Neutrophil (primary cell): ENCODE results near the gene EIF2S1.
A peak's percentile ranks its signal among the peaks of the same experiment; 100 is the strongest.
"Not testable (repeated sequence)": the region's sequence is repeated elsewhere in the genome, so short reads cannot be mapped to it uniquely, and the experiment has no call there.

ENCODE experiments used
- H3K27ac ChIP-seq: fragments of 200-600 bp; sonication (generic); 2 replicates; pipeline ENCODE4 v1.5.1; 2016; ENCODE audit warnings: mild to moderate bottlenecking, moderate library complexity
- H3K27me3 ChIP-seq: fragments of 200-600 bp; sonication (generic); 2 replicates; pipeline ENCODE4 v1.6.0; 2016; ENCODE audit warnings: mild to moderate bottlenecking
- H3K36me3 ChIP-seq: fragments of 200-600 bp; sonication (generic); 2 replicates; pipeline ENCODE4 v1.5.1; 2017
- H3K4me1 ChIP-seq, 2 experiments: fragments of 200-600 bp in 1 of 2; sonication (generic) in 1 of 2; 1 replicate in 1 of 2; 2 replicates in 1 of 2; pipeline versions ENCODE4 v1.5.1 to v1.6.1; 2013 to 2016; ENCODE audit warnings: low read depth in 1 of 2, low read length in 1 of 2, mild to moderate bottlenecking in 1 of 2, moderate library complexity in 1 of 2; ENCODE audit not compliant: control insufficient read depth in 1 of 2, insufficient read depth in 1 of 2
- H3K4me3 ChIP-seq, 2 experiments: fragments of 200-600 bp in 1 of 2; sonication (generic) in 1 of 2; 1 replicate in 1 of 2; 2 replicates in 1 of 2; pipeline ENCODE4 v1.5.1; 2013 to 2016; ENCODE audit warnings: low read depth in 1 of 2, low read length in 1 of 2, mild to moderate bottlenecking in 1 of 2, moderate library complexity in 1 of 2
- H3K9me3 ChIP-seq: fragments of 200-600 bp; sonication (generic); 2 replicates; pipeline ENCODE4 v1.5.1; 2016
- TF ChIP-seq, protein P1 (sequence below): fragments of 200-600 bp; sonication (generic); IDR thresholded peaks from 2 replicates; pipeline ENCODE4 v1.5.1; 2016; ENCODE audit warnings: antibody characterized with exemption

EIF2S1 gene

GRCh38 chr14:67359775-67360469, at the start of gene EIF2S1, which contains the start of gene ATP6V1D:
EIF2S1 (plus strand) TSS chr14:67360328; CDS start chr14:67364768, 4,440 bp downstream.
ATP6V1D (minus strand) TSS chr14:67359804; CDS start chr14:67359698, 106 bp downstream.
- Histone ChIP-seq H3K9me3 (no peaks in the 10 kb centered on the region), H3K36me3 (peaks cover under 1% of the 10 kb centered on the region), H3K27ac (peak within 1 kb of the TSS; percentile 96), H3K4me3 (peak within 1 kb of the TSS; percentile 81 to 84), H3K27me3 (no peaks in the 10 kb centered on the region), H3K4me1 (peaks cover 24 to 29% of the 10 kb centered on the region in 2 experiments)
- TF ChIP-seq, protein P1, sequence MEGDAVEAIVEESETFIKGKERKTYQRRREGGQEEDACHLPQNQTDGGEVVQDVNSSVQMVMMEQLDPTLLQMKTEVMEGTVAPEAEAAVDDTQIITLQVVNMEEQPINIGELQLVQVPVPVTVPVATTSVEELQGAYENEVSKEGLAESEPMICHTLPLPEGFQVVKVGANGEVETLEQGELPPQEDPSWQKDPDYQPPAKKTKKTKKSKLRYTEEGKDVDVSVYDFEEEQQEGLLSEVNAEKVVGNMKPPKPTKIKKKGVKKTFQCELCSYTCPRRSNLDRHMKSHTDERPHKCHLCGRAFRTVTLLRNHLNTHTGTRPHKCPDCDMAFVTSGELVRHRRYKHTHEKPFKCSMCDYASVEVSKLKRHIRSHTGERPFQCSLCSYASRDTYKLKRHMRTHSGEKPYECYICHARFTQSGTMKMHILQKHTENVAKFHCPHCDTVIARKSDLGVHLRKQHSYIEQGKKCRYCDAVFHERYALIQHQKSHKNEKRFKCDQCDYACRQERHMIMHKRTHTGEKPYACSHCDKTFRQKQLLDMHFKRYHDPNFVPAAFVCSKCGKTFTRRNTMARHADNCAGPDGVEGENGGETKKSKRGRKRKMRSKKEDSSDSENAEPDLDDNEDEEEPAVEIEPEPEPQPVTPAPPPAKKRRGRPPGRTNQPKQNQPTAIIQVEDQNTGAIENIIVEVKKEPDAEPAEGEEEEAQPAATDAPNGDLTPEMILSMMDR = peak; percentile 86

DNA sequence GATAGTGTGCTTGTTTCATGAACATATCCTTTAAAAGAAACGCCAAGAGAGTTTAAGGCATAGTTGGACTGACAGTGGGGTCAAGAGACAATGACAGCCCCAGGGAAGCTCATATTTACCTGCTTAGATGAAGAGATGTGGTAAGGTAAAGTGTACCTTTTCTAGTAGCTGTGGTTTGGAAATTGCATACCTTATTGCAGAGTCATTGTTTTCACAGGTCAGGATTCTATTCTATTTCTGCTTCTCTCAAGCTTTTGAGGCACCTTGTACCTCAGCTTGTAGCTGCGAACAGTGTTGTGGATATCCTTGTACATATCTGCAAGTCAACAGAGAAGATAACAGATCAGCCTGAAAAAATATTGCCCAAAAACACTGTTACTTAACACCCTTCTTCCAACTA, 48.3 kb upstream of the EIF2S1 start:
- H3K4me1 ChIP-seq = no peaks in the 10 kb centered on the region
- H3K27ac ChIP-seq = no peak overlapping the region
- H3K9me3 ChIP-seq = no peaks in the 10 kb centered on the region
- TF ChIP-seq, protein P1 = no peak
- no peaks in the 10 kb centered on the region for H3K27me3 ChIP-seq
- peaks cover 3% of the 10 kb centered on the region for H3K36me3 ChIP-seq
- no peak overlapping the region for H3K4me3 ChIP-seq

DNA sequence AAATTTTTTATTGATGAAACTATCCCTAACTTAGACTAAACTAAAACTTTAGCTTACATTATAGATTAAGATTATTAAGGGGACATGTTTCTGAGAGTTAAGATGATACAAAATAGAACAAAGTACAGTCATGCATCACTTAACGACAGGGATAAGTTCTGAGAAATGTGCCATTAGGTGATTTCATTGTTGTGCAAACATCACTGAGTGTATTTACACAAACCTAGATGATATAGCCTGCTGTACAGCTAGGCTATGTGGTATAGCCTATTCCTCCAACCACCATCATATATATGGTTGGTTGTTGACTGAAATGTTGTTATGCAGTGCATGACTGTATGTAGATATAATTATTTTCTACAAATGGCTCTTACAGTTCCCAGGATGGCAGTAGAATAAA, 47.0 kb upstream of the EIF2S1 start:
- Histone ChIP-seq H3K27ac (no peak overlapping the region), H3K36me3 (peaks cover 3% of the 10 kb centered on the region), H3K27me3 (no peaks in the 10 kb centered on the region), H3K4me3 (no peak overlapping the region), H3K4me1 (no peaks in the 10 kb centered on the region), H3K9me3 (no peaks in the 10 kb centered on the region)
- TF ChIP-seq, protein P1 = no peak

DNA sequence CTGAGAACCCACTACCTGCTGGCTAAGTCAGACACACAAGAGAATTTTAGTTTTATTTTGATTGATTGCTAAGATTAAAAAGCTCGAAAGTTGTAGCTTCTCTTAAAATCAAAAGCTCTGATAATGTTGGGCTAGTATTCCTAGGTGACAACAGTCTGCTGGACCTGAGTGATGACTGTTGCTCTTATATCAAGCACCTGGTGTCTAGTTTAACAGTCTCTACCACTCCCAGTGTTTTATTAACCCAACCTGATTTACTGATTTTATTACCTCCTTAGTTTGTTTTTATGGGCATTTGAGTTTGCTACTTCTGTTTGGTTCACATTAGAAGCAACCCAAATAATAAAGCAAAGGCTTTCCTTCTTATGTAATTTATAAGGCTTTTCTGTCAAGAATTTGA, 42.3 kb upstream of the EIF2S1 start:
- Histone ChIP-seq H3K27ac (no peak overlapping the region), H3K4me3 (no peak overlapping the region), H3K27me3 (no peaks in the 10 kb centered on the region), H3K4me1 (no peaks in the 10 kb centered on the region), H3K9me3 (no peaks in the 10 kb centered on the region), H3K36me3 (peaks cover 14% of the 10 kb centered on the region)
- TF ChIP-seq, protein P1 = no peak

DNA sequence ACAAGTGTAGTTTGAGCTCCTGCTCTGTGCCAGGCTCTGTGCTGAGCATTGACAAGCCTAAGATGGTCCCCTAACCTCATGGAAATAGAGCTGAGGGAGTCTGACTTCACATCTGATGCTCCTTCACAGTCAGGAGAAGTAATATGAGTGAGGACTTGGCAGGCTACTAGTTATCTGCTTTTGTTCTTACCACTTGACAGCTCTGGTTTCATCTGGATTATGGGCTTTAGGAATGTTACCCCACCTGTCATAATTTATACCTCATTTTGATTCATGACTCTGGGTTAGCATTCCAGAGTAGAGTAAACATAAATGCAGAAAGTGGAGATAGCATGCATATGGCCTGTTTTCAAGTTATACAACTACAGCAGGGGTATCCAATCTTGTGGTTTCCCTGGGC, 41.0 kb upstream of the EIF2S1 start:
- no peaks in the 10 kb centered on the region for H3K27me3 ChIP-seq
- TF ChIP-seq, protein P1 = no peak
- peaks cover 19% of the 10 kb centered on the region for H3K36me3 ChIP-seq

DNA sequence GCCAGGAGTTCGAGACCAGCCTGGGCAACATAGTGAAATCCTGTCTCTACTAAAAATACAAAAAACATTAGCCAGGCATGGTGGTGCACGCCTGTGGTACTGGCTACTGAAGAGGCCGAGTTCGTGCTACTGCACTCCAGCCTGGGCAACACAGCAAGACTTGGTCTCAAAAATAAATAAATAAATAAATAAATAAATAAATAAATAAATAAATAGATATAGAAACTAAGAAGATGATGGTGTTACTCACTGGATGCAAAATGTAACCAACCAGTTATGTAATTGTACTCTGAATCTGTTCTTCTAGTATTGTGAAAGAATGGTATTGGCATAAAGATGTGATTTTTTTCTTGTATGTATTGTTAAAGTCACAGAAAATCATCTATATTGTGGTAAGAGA, 30.5 kb upstream of the EIF2S1 start:
- H3K27ac ChIP-seq, H3K4me3 ChIP-seq, H3K27me3 ChIP-seq, H3K9me3 ChIP-seq, H3K4me1 ChIP-seq: not testable (repeated sequence)
- H3K36me3 ChIP-seq = peaks cover 42% of the 10 kb centered on the region

More for the DNA sequence above, 41.0 kb upstream of the EIF2S1 start:
- Histone ChIP-seq H3K4me1 (no peaks in the 10 kb centered on the region), H3K4me3 (no peak overlapping the region), H3K9me3 (no peaks in the 10 kb centered on the region), H3K27ac (no peak overlapping the region)
